ENCODE data around the gene GPRC5B.

GPRC5B gene

GRCh38 chr16:19871721-19872120 is 12.9 kb downstream of the GPRC5B start:
- DNase-seq: no peak

GRCh38 chr16:19868421-19868820 is 16.2 kb downstream of the GPRC5B start:
- DNase-seq: no peak

- DNase-seq: no peak
Measured at GRCh38 chr16:19864566-19864965, 20.1 kb downstream of the GPRC5B start.

GRCh38 chr16:19863990-19864389 is 20.7 kb downstream of the GPRC5B start:
- no peak for DNase-seq

- DNase-seq: no peak
Measured at GRCh38 chr16:19861811-19862327, 22.8 kb downstream of the GPRC5B start.

GRCh38 chr16:19861133-19861532 is 23.5 kb downstream of the GPRC5B start:
- DNase-seq: no peak

- no peak for DNase-seq
Measured at GRCh38 chr16:19860166-19861041, 24.2 kb downstream of the GPRC5B start.

- DNase-seq: no peak
Measured at GRCh38 chr16:19859603-19860002, 25.0 kb downstream of the GPRC5B start.

GRCh38 chr16:19859166-19859565 is 25.5 kb downstream of the GPRC5B start:
- no peak for DNase-seq

GRCh38 chr16:19858340-19859018 is 26.2 kb downstream of the GPRC5B start:
- DNase-seq: no peak

- DNase-seq: no peak
Measured at GRCh38 chr16:19857593-19858339, 26.9 kb downstream of the GPRC5B start.

- DNase-seq: no peak
Measured at GRCh38 chr16:19856120-19856519, 28.5 kb downstream of the GPRC5B start.

GRCh38 chr16:19854543-19854876 is 30.1 kb downstream of the GPRC5B start:
- no peak for DNase-seq

GRCh38 chr16:19853742-19854542 is 30.7 kb downstream of the GPRC5B start:
- no peak for DNase-seq

- DNase-seq: no peak
Measured at GRCh38 chr16:19853132-19853741, 31.4 kb downstream of the GPRC5B start.

- DNase-seq: no peak
Measured at GRCh38 chr16:19851476-19851875, 33.2 kb downstream of the GPRC5B start.

GRCh38 chr16:19850131-19850817 is 34.4 kb downstream of the GPRC5B start:
- no peak for DNase-seq

- no peak for DNase-seq
Measured at GRCh38 chr16:19848756-19849155, 35.9 kb downstream of the GPRC5B start.

GRCh38 chr16:19846436-19846835 is 38.2 kb downstream of the GPRC5B start:
- DNase-seq: no peak

- no peak for DNase-seq
Measured at GRCh38 chr16:19844945-19845641, 39.6 kb downstream of the GPRC5B start.

- DNase-seq: no peak
Measured at GRCh38 chr16:19843371-19843770, 41.3 kb downstream of the GPRC5B start.
